Measurements from ENCODE around the gene CPA2. TPM values are rescaled to one million over a fixed set of nuclear protein-coding genes. Genes with fewer than 3 reads are reported as not detected.

CPA2 gene
- total RNA-seq, 1 experiment from 2014 or later: not detected

DNA sequence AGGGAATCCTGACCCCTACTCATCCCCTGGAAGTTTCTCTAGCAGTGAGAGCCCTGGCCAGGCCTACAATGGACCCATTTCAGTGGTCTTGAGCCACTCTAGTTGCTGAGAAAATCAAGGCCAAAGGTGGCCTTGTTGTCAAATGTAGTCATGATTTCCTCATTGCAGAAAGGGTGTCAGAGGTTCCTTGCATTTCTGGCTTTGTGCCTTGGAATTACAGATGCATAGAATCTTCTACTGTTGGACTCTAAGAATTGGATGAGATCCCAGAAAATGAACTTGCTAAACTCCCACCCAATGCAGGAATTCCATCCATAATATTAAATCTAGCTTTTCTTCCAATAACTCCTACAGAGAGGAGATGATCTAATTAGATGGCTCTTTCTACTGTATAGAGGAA is 12.2 kb downstream of the CPA2 start:
- H3K9me3 ChIP-seq (replicated peaks): no peaks in the 10 kb centered on the region
- no peak overlapping the region for H3K4me3 ChIP-seq
- no peaks in the 10 kb centered on the region for H3K4me1 ChIP-seq (replicated peaks)
- no peaks in the 10 kb centered on the region for H3K36me3 ChIP-seq
- H3K27ac ChIP-seq: no peak overlapping the region
- H3K27me3 ChIP-seq (replicated peaks): no peaks in the 10 kb centered on the region
- no peak for DNase-seq (ENCODE audit: low read depth in 1 of 2, low spot score in 2 of 2)

DNA sequence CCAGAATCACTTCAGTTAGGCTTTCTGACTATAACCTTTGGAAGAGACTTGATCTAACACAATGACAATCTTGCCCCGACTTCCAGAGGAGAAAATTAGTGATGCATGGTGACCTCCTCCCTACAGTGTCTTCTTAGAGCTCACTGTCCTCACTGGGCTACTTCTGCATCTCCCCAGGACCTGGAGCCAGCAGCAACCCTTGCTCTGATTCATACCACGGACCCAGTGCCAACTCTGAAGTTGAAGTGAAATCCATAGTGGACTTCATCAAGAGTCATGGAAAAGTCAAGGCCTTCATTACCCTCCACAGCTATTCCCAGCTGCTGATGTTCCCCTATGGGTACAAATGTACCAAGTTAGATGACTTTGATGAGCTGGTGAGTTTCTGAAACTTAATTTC is 12.6 kb downstream of the CPA2 start:
- no peaks in the 10 kb centered on the region for H3K9me3 ChIP-seq (replicated peaks)
- H3K4me1 ChIP-seq (replicated peaks): no peaks in the 10 kb centered on the region
- no peaks in the 10 kb centered on the region for H3K36me3 ChIP-seq
- no peak overlapping the region for H3K27ac ChIP-seq
- no peak for DNase-seq (ENCODE audit: low read depth in 1 of 2, low spot score in 2 of 2)
- no peaks in the 10 kb centered on the region for H3K27me3 ChIP-seq (replicated peaks)
- H3K4me3 ChIP-seq: no peak overlapping the region

DNA sequence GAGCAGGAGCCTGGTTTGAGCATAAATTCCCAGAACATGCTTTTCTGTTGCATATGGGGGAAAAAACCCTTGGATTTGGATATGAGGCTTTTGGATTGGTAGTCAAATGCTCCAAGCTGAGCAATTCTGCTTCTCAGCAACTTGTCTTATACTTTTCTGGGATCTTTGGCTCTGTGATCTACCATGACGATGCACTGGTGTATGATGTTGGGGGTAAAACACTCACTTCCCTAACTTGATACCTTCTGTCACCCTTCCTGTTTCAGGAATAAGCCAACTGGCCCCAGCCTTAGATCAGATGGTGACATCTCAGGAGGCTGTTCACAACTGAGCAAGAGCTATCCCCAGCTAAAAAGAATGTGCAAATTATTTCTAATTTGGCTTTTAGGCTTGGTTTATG is 13.2 kb downstream of the CPA2 start:
- no peak overlapping the region for H3K27ac ChIP-seq
- no peak for DNase-seq (ENCODE audit: low read depth in 1 of 2, low spot score in 2 of 2)
- no peaks in the 10 kb centered on the region for H3K4me1 ChIP-seq (replicated peaks)
- H3K4me3 ChIP-seq: no peak overlapping the region
- H3K9me3 ChIP-seq (replicated peaks): no peaks in the 10 kb centered on the region
- H3K27me3 ChIP-seq (replicated peaks): no peaks in the 10 kb centered on the region
- H3K36me3 ChIP-seq: no peaks in the 10 kb centered on the region

DNA sequence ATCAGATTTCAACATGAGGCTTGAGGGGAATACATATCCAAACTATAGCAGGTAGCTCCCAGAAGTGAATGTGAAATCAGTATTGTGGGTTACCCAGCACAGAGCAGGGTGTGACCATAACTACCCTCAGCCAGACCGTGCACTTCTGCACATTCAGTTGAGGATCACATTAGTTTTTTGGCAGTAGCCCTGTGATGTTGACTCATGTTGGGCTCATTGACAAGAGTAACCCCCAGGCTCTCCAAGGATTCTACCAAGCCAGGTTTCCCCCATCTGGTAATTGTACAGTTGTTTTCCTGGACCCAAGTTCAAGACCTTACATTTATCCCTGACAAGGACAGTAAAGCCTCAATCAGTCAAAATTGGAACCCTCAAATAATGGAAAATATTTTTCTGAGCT is 14.6 kb downstream of the CPA2 start:
- Histone ChIP-seq H3K4me3 (no peak overlapping the region), H3K27ac (no peak overlapping the region), H3K27me3 (replicated peaks) (no peaks in the 10 kb centered on the region), H3K36me3 (no peaks in the 10 kb centered on the region), H3K9me3 (replicated peaks) (no peaks in the 10 kb centered on the region), H3K4me1 (replicated peaks) (no peaks in the 10 kb centered on the region)
- DNase-seq (ENCODE audit: low read depth in 1 of 2, low spot score in 2 of 2): no peak

DNA sequence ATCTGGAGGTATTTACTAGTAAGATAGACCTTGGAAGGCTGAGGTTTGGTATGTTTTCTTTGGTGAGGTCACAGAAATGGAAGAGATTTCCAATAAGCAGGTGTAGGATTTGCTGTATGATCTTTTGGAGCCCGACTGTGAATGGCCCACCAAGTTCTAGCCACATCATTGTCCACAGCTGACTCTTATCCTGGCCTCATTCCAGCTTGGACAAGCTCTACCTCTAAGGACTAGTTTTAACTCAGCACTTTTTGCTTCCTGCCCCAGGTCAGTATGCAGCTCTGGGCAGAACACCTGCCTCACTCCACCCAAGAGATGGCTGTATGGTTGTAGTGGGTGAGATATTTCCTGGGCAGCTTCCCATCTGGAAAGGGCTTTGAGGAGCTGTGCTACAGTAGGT is 20.2 kb downstream of the CPA2 start:
- Histone ChIP-seq H3K4me3 (no peak overlapping the region), H3K4me1 (replicated peaks) (peaks cover 33% of the 10 kb centered on the region)
- no peak for DNase-seq (ENCODE audit: low read depth in 1 of 2, low spot score in 2 of 2)

DNA sequence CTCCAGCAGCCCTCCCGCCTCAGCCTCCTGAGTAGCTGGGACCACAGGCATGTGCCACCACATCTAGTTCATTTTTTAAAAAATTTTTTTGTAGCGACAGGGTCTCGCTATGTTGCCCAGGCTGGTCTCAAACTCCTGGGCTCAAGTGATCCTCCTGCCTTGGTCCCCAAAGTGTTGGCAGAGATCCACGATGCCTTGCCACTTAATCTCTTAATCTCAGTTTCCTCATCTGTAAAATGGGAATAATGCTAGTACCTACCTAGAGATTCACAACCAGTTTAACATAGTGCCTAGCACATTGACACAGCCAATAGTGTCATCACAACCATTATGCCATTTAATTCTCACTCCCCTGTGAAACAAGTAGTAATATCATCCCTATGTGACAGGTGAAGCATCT is 21.5 kb downstream of the CPA2 start:
- no peak for DNase-seq (ENCODE audit: low read depth in 1 of 2, low spot score in 2 of 2)
- H3K36me3 ChIP-seq: no peaks in the 10 kb centered on the region
- no peaks in the 10 kb centered on the region for H3K27me3 ChIP-seq (replicated peaks)
- peaks cover 44% of the 10 kb centered on the region for H3K4me1 ChIP-seq (replicated peaks)
- no peak overlapping the region for H3K27ac ChIP-seq
- H3K4me3 ChIP-seq: no peak overlapping the region
- no peaks in the 10 kb centered on the region for H3K9me3 ChIP-seq (replicated peaks)

More for the DNA sequence above, 20.2 kb downstream of the CPA2 start:
- no peak overlapping the region for H3K27ac ChIP-seq
- no peaks in the 10 kb centered on the region for H3K9me3 ChIP-seq (replicated peaks)
- H3K27me3 ChIP-seq (replicated peaks): no peaks in the 10 kb centered on the region
- no peaks in the 10 kb centered on the region for H3K36me3 ChIP-seq

DNA sequence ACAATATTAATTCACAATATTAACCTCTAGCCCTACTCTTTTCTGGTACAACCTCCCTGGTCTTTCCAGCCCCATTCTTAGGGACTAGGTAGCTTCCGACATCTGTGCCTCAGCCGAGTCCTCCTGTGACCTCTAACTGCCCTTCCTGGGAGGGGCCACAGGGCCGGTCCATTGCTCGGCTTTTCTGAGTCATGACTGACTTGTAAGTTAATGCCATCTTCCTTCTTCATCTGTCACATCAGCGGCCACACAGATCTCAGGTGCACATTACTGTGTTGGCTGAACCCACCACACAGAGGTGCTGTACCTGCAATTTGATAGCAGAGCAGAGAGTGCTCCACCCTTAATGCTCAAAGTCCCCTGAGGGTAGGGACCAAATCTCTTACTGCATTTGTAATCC is 22.2 kb downstream of the CPA2 start:
- Histone ChIP-seq H3K4me1 (replicated peaks) (peaks cover 50% of the 10 kb centered on the region), H3K4me3 (no peak overlapping the region), H3K36me3 (no peaks in the 10 kb centered on the region), H3K27me3 (replicated peaks) (no peaks in the 10 kb centered on the region), H3K9me3 (replicated peaks) (no peaks in the 10 kb centered on the region), H3K27ac (no peak overlapping the region)
- DNase-seq (ENCODE audit: low read depth in 1 of 2, low spot score in 2 of 2): no peak

DNA sequence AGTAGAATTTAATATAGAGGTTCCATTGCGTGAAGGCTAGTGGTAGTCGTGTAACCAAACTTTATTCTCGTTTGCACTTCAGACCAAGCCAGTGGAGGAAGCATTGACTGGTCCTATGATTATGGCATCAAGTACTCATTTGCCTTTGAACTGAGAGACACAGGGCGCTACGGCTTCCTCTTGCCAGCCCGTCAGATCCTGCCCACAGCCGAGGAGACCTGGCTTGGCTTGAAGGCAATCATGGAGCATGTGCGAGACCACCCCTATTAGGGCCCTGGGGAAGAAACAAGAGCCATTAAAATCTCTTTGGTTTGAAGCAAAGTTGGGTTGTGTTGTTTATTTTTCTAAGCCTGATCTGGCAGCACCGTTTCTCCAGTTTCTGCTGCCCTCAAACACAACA is 22.8 kb downstream of the CPA2 start:
- Histone ChIP-seq H3K4me1 (replicated peaks) (peaks cover 52% of the 10 kb centered on the region), H3K36me3 (no peaks in the 10 kb centered on the region), H3K9me3 (replicated peaks) (0 out of 2 replicates have a peak, but pooled peaks cover 2% of the 10 kb centered on the region), H3K4me3 (no peak overlapping the region), H3K27me3 (replicated peaks) (no peaks in the 10 kb centered on the region), H3K27ac (no peak overlapping the region)
- DNase-seq (ENCODE audit: low read depth in 1 of 2, low spot score in 2 of 2): no peak

DNA sequence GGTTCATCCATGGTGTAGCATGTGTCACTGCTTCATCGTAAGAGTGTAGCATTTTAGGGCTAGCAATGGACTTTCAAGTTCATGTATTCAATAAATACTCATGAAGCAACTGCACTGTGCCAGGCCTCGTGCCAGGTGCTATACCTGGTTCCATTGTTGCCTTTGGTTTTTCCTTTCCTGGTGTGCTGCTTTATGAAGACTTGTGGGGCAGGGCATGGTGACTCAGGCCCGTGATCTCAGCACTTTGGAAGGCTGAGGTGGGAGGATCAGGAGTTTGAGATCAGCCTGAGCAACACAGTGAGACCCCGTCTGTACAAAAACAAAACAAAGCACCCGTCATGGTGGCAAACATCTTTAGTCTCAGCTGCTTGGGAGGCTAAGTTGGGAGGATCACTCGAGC is 24.1 kb downstream of the CPA2 start:
- Histone ChIP-seq H3K4me3 (no peak overlapping the region), H3K27me3 (replicated peaks) (no peaks in the 10 kb centered on the region), H3K9me3 (replicated peaks) (0 out of 2 replicates have a peak, but pooled peaks cover 2% of the 10 kb centered on the region), H3K4me1 (replicated peaks) (peaks cover 52% of the 10 kb centered on the region), H3K27ac (peak overlapping the region; percentile 62), H3K36me3 (no peaks in the 10 kb centered on the region)
- peak; percentile 47 to 70 for DNase-seq (ENCODE audit: low read depth in 1 of 2, low spot score in 2 of 2)

DNA sequence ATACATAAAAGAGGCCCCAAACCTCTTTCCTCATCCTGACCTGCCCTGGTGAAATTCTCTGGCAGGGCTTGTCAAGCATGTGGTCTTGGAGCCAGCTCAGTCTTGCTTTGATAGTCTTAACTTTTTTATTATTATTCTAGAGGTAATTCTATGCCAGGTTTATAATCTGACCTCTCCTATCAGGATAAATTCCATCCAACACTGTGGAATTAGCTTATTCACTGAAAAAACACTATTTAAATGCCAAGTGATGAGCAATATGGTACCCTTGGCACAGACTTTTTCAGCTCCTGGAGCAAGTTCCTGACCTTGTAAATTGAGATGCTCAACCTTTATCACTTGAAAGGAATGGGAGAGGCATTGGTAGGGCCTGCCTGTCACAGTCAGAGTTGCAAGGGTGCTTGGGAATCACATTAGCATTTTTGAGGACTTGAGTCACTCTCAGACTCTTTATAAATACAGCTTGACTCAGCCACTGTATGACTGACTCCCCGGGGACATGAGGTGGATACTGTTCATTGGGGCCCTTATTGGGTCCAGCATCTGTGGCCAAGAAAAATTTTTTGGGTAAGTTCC is 26.1 kb downstream of the CPA2 start, which contains the start of gene CPA4:
CPA4 (plus strand) TSS at position 480 of the 576 bp plus-strand sequence; CDS start at position 500, 20 bp downstream.
- peaks cover 52% of the 10 kb centered on the region for H3K4me1 ChIP-seq (replicated peaks)
- no peaks in the 10 kb centered on the region for H3K36me3 ChIP-seq
- no peaks in the 10 kb centered on the region for H3K27me3 ChIP-seq (replicated peaks)
- H3K9me3 ChIP-seq (replicated peaks): 0 out of 2 replicates have a peak, but pooled peaks cover 2% of the 10 kb centered on the region
- H3K4me3 ChIP-seq: no peak within 1 kb of the TSS
- H3K27ac ChIP-seq: peak within 1 kb of the TSS; percentile 42
- peak; percentile 84 to 87 for DNase-seq (ENCODE audit: low read depth in 1 of 2, low spot score in 2 of 2)

DNA sequence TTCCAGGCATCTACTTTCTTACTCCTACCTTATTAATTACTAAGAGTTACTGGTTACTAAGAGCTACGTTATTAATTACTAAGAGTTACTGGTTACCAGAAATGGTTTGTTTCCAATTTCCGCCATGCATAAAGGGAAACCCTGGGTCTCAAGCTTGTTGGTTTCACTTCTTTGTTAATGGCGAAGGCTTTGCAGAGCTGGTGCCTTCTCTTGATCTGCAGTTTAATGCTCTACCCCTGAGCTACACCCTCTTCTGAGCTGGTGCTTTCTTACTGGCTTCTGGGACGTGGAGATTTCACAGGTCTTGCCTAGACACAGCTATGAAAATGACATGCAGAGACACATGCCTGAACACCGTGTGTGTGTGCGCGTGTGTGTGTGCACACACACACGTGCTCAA is 26.9 kb downstream of the CPA2 start:
- no peak for DNase-seq (ENCODE audit: low read depth in 1 of 2, low spot score in 2 of 2)
- Histone ChIP-seq H3K36me3 (no peaks in the 10 kb centered on the region), H3K27ac (peak overlapping the region; percentile 33), H3K4me3 (no peak overlapping the region), H3K4me1 (replicated peaks) (peaks cover 47% of the 10 kb centered on the region), H3K9me3 (replicated peaks) (0 out of 2 replicates have a peak, but pooled peaks cover 2% of the 10 kb centered on the region), H3K27me3 (replicated peaks) (no peaks in the 10 kb centered on the region)

DNA sequence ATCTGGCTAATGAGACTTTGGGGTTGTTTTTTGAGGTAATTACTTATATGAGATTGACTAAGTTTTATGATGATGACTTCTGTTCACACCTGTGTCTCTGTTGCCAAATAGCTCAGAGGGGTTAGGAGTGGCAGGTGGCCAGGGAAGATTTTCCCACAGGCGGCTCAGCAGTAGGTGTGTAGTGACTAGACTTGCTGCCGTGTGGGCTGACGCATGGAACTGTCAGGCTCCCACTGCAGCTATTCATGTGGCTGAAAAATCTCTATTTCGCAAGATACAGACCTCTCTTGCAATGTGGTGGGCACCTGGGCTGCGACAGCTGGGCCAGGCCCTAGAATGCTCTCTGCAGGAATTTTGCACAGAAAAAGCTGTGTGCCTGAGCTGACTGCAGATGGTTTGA is 27.7 kb downstream of the CPA2 start:
- H3K4me1 ChIP-seq (replicated peaks): peaks cover 39% of the 10 kb centered on the region

DNA sequence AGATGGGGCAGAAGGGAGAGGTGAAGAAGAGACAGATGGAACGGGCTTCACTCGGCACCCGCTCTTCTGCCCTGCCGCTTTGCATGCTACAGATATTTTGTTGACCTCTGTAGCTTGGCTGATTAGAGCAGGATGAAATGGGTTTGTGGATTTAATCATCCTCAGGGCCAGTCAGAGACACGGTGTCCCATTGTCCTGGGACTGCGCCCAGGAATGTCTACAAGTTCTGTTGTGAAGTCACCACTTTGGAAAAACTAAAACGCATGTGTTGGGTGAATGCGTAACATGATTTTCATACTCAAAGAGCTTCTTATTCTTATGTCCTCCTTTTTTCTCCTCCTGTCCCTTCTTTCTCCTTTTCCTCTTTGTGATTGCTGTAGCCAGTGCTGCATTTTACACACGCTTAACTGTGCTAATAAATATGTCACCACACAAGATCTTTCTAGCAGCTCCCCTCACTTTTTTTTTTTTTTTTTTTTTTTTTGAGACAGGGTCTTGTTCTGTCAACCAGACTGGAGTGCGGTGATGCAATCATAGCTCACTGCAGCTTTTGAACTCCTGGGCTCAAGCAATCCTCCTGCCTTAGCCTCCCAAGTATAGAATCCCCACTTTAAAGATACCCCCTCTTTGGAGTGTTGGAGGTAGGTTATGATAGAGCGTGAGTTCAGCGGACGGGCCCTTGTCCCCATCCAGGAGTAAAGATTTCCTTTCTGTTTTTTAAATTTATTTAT is 29.7 kb downstream of the CPA2 start:
- H3K4me1 ChIP-seq (replicated peaks): peaks cover 23% of the 10 kb centered on the region
- DNase-seq (ENCODE audit: low read depth in 1 of 2, low spot score in 2 of 2): no peak

More for the DNA sequence above, 27.7 kb downstream of the CPA2 start:
- H3K27me3 ChIP-seq (replicated peaks): no peaks in the 10 kb centered on the region
- H3K36me3 ChIP-seq: no peaks in the 10 kb centered on the region; the same call in 1 of the 2 replicates
- H3K4me3 ChIP-seq: no peak overlapping the region
- DNase-seq (ENCODE audit: low read depth in 1 of 2, low spot score in 2 of 2): no peak
- H3K9me3 ChIP-seq (replicated peaks): 0 out of 2 replicates have a peak, but pooled peaks cover 2% of the 10 kb centered on the region
- H3K27ac ChIP-seq: no peak overlapping the region

More for the DNA sequence above, 29.7 kb downstream of the CPA2 start:
- Histone ChIP-seq H3K27ac (no peak overlapping the region), H3K27me3 (replicated peaks) (no peaks in the 10 kb centered on the region), H3K4me3 (no peak overlapping the region), H3K9me3 (replicated peaks) (0 out of 2 replicates have a peak, but pooled peaks cover 2% of the 10 kb centered on the region), H3K36me3 (peaks cover 10% of the 10 kb centered on the region; the same call in 1 of the 2 replicates)
